Activated CD8-positive, alpha-beta memory T cell treated with anti-CD3 and anti-CD28 coated beads, Interleukin-2, amount 10 ng/mL, durations not matched to agents 7 days and 5 days (primary cell): ENCODE results near the gene SLC35F3. TPM values are rescaled to one million over a fixed set of nuclear protein-coding genes. Genes with fewer than 3 reads are reported as not detected.
A peak's percentile ranks its signal among the peaks of the same experiment; 100 is the strongest.

Experiments
- ATAC-seq: fragments of 150-1000 bp; cut with Tn5 transposase; one replicate; pipeline ENCODE4 v1.10.0; 2021; ENCODE audit warnings: moderate library complexity
- CTCF ChIA-PET: fragments of 350-600 bp; sonication (Branson Sonifier 250); formaldehyde crosslinking; loops from one replicate; lab custom pipeline; 2021; ENCODE audit warnings: antibody characterized with exemption; lab: Charles Lee
- DNase-seq: peaks from one replicate; pipeline ENCODE4 v3.0.0-alpha.2; 2020
- H3K27ac Mint-ChIP-seq: one replicate; pipeline ENCODE4 v1.8.0; 2021; ENCODE audit warnings: mild to moderate bottlenecking, mixed read lengths
- H3K27me3 Mint-ChIP-seq: one replicate; pipeline ENCODE4 v1.8.0; 2021; ENCODE audit warnings: mixed read lengths
- H3K36me3 Mint-ChIP-seq: one replicate; pipeline ENCODE4 v1.8.0; 2021; ENCODE audit warnings: mild to moderate bottlenecking, mixed read lengths
- H3K4me1 Mint-ChIP-seq: one replicate; pipeline ENCODE4 v1.8.0; 2021; ENCODE audit warnings: mixed read lengths
- H3K4me3 Mint-ChIP-seq: one replicate; pipeline ENCODE4 v1.8.0; 2021; ENCODE audit warnings: mild to moderate bottlenecking, moderate library complexity, mixed read lengths
- H3K9me3 Mint-ChIP-seq: one replicate; pipeline ENCODE4 v1.8.0; 2022; ENCODE audit warnings: low read depth, mixed read lengths
- microRNA-seq: library from miRNA; unstranded; fragments of <30 nt; microRNA quantifications from one replicate; pipeline ENCODE4 v1.2.0, GENCODE V29; 2022
- total RNA-seq, 2 experiments: library from RNA; stranded (reverse); gene quantifications; one replicate each; pipeline ENCODE4 v1.2.3, GENCODE V29; 2021

The SLC35F3 gene
- total RNA-seq, 2 experiments from 2014 or later, result 13.8 to 16.8 TPM

DNA sequence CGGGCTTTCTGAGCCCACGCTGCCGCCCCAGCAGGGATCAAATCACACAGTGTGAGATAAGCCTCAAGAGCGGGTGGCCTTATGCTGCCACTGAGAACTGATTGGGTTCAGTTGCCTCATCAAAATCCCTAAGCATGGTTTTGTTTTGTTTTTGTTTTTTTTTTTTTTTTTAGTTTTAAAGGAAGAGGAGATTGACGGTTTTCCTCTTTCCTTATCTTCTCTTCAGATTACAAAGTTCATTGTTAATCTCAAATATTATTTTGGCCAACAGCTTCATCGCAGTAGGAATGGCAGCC, 469.4 kb downstream of the SLC35F3 start:
- H3K27me3 Mint-ChIP-seq, result no peaks in the 10 kb centered on the region
- H3K4me1 Mint-ChIP-seq, result peaks cover 50% of the 10 kb centered on the region
- CTCF ChIA-PET, result interaction anchor here (0.7 to 2.7 kb wide), 10 partner anchors 10 to 1612 kb away, joined by 3 to 7 read pairs (median 4); no protein-coding TSS in a partner anchor
- DNase-seq (no peak), ATAC-seq (no peak)
- peaks cover 39% of the 10 kb centered on the region for H3K36me3 Mint-ChIP-seq
- H3K9me3 Mint-ChIP-seq, result no peaks in the 10 kb centered on the region
- peak overlapping the region; percentile 98 for H3K4me3 Mint-ChIP-seq
- peak overlapping the region; percentile 99 for H3K27ac Mint-ChIP-seq

Small RNA genes lying within 50 kb of the gene (microRNA-seq; reads per million reads assigned to microRNA genes)
- gene MIR4671, result 17.4 reads per million, percentile 41 among the genes with 10 or more reads in this experiment
